Measurements from ENCODE around the gene CEP192.

DNA sequence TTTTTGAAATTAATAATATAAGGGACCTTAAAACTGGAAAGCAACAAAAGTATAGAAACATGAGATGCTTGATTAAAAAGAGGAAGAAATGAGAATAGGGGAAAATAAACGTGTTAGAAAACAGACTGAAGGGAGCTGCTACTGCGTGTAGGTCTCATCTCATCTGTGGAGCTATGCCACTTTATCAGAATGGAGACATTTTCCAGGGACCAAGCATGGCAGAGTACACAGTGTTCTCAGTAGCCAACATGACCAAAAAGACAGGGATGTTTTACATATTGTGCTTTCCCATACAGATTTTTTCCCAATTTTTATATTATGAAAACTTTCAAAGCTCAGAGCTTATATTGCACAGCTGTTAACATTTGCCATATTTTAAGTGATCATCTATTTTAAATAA, 23.1 kb downstream of the CEP192 start:
- TF ChIP-seq POLR2AphosphoS5 (IDR thresholded peaks at IDR 0.05) (no peak), EP300 (IDR thresholded peaks at IDR 0.05) (no peak), CTCF (IDR thresholded peaks at IDR 0.05) (no peak), POLR2A (IDR thresholded peaks at IDR 0.05) (no peak)

Data from sigmoid colon (tissue), 4 donors.